Measurements from ENCODE around the gene TP73.

Gene TP73

DNA sequence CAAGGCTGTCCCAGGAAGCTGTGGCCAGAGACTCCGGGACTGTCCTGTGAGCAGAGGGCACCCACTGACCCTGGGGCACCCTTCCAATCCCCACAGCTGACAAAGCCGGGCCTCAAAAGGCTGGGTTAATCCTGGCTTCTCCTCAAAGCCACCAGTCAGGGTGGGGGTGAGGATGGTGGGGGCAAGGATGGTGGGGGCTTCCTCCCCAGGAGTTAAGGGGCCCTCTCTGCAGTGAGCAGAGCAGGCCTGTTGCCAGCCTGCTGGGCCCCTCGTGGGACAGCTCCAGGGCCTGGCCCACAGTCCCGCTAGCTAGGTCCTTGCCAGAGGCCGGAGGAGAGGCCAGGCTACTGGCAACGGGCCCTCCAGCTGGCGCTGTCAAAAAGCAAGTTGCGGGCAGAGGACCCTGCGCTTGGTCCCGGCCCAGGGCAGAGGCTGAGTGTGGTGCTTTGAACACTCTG, 62.0 kb downstream of the TP73 start:
- no peak for TF ChIP-seq EZH2phosphoT487 (IDR thresholded peaks at IDR 0.05; ENCODE audit: low read depth)
- TF ChIP-seq, protein P1, sequence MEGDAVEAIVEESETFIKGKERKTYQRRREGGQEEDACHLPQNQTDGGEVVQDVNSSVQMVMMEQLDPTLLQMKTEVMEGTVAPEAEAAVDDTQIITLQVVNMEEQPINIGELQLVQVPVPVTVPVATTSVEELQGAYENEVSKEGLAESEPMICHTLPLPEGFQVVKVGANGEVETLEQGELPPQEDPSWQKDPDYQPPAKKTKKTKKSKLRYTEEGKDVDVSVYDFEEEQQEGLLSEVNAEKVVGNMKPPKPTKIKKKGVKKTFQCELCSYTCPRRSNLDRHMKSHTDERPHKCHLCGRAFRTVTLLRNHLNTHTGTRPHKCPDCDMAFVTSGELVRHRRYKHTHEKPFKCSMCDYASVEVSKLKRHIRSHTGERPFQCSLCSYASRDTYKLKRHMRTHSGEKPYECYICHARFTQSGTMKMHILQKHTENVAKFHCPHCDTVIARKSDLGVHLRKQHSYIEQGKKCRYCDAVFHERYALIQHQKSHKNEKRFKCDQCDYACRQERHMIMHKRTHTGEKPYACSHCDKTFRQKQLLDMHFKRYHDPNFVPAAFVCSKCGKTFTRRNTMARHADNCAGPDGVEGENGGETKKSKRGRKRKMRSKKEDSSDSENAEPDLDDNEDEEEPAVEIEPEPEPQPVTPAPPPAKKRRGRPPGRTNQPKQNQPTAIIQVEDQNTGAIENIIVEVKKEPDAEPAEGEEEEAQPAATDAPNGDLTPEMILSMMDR (IDR thresholded peaks at IDR 0.05; ENCODE audit: low read depth, low read length): no peak
- Histone ChIP-seq H3K36me3 (replicated peaks; ENCODE audit: low read depth, low read length) (no peaks in the 10 kb centered on the region), H3K9me3 (ENCODE audit: insufficient read depth, low read length) (no peaks in the 10 kb centered on the region), H3K27me3 (ENCODE audit: low read depth, low read length) (peaks cover 43% of the 10 kb centered on the region), H3K27ac (ENCODE audit: low read length) (no peak overlapping the region), H3K79me2 (ENCODE audit: low read length) (no peaks in the 10 kb centered on the region), H4K20me1 (ENCODE audit: insufficient read depth, low read length) (no peaks in the 10 kb centered on the region), H3K4me2 (ENCODE audit: low read length) (no peak overlapping the region), H3K4me1 (ENCODE audit: low read length) (peaks cover 8% of the 10 kb centered on the region), H2AFZ (ENCODE audit: low read depth, low read length) (no peak overlapping the region), H3K9ac (ENCODE audit: low read length) (no peak overlapping the region), H3K4me3 (ENCODE audit: low read length) (no peak overlapping the region)

GRCh38 chr1:3714814-3715213, 62.5 kb downstream of the TP73 start:
- Histone ChIP-seq H2AFZ (ENCODE audit: low read depth, low read length) (no peak overlapping the region), H3K9me3 (ENCODE audit: insufficient read depth, low read length) (no peaks in the 10 kb centered on the region), H3K27ac (ENCODE audit: low read length) (no peak overlapping the region), H3K4me2 (ENCODE audit: low read length) (no peak overlapping the region), H3K4me1 (ENCODE audit: low read length) (peaks cover 12% of the 10 kb centered on the region), H4K20me1 (ENCODE audit: insufficient read depth, low read length) (no peaks in the 10 kb centered on the region), H3K9ac (ENCODE audit: low read length) (no peak overlapping the region), H3K79me2 (ENCODE audit: low read length) (no peaks in the 10 kb centered on the region), H3K36me3 (replicated peaks; ENCODE audit: low read depth, low read length) (no peaks in the 10 kb centered on the region), H3K4me3 (ENCODE audit: low read length) (no peak overlapping the region), H3K27me3 (ENCODE audit: low read depth, low read length) (peaks cover 41% of the 10 kb centered on the region)
- TF ChIP-seq EZH2phosphoT487 (IDR thresholded peaks at IDR 0.05; ENCODE audit: low read depth): no peak
- TF ChIP-seq, protein P1 (IDR thresholded peaks at IDR 0.05; ENCODE audit: low read depth, low read length): no peak

GRCh38 chr1:3716351-3716750, 64.0 kb downstream of the TP73 start:
- H3K27ac ChIP-seq (ENCODE audit: low read length): no peak overlapping the region
- peaks cover 29% of the 10 kb centered on the region for H3K27me3 ChIP-seq (ENCODE audit: low read depth, low read length)
- H3K4me1 ChIP-seq (ENCODE audit: low read length): peaks cover 12% of the 10 kb centered on the region
- no peaks in the 10 kb centered on the region for H3K36me3 ChIP-seq (replicated peaks; ENCODE audit: low read depth, low read length)
- no peak overlapping the region for H2AFZ ChIP-seq (ENCODE audit: low read depth, low read length)
- no peaks in the 10 kb centered on the region for H3K9me3 ChIP-seq (ENCODE audit: insufficient read depth, low read length)
- H3K4me2 ChIP-seq (ENCODE audit: low read length): no peak overlapping the region
- no peak overlapping the region for H3K9ac ChIP-seq (ENCODE audit: low read length)
- no peaks in the 10 kb centered on the region for H4K20me1 ChIP-seq (ENCODE audit: insufficient read depth, low read length)
- TF ChIP-seq, protein P1 (IDR thresholded peaks at IDR 0.05; ENCODE audit: low read depth, low read length): no peak
- no peak for TF ChIP-seq EZH2phosphoT487 (IDR thresholded peaks at IDR 0.05; ENCODE audit: low read depth)
- H3K4me3 ChIP-seq (ENCODE audit: low read length): no peak overlapping the region
- H3K79me2 ChIP-seq (ENCODE audit: low read length): no peaks in the 10 kb centered on the region

DNA sequence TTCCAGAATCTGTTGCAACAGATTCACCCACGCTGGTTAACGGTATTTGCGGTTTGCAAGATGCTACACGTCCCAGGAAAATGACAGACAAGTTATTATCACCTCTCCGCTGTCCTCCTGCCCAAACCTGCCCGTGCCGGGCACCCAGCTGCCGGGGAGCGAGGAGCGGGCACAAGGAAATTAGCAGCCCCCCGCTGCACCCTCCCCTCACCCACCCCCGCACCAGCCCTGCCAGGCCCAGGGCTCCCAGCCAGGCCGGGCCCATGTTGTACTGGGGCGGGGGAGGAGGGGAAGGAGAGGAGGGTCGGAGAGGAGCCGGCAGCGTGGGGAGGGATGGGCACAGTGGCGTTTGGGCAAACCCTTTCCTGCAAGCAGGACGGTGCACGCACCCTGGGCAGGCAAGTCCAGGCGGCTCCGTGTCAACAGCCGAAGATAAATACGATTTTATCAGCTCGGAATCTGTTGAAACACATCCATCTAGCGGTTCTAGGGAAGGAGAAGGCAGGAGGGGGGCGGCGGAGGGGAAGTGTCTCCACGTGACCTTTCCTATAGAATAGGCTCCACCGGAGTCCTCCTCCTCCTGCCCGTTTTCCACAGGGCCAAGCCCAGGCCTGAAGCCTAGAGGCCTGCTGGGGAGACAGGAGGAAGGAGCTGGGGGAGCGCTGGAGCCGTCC, 64.9 kb downstream of the TP73 start:
- H3K9me3 ChIP-seq (ENCODE audit: insufficient read depth, low read length): no peaks in the 10 kb centered on the region
- H3K79me2 ChIP-seq (ENCODE audit: low read length): no peaks in the 10 kb centered on the region
- no peak overlapping the region for H2AFZ ChIP-seq (ENCODE audit: low read depth, low read length)
- H3K4me2 ChIP-seq (ENCODE audit: low read length): no peak overlapping the region
- H3K9ac ChIP-seq (ENCODE audit: low read length): no peak overlapping the region
- H3K27me3 ChIP-seq (ENCODE audit: low read depth, low read length): peaks cover 21% of the 10 kb centered on the region
- H3K4me1 ChIP-seq (ENCODE audit: low read length): peaks cover 12% of the 10 kb centered on the region
- H3K4me3 ChIP-seq (ENCODE audit: low read length): no peak overlapping the region
- no peaks in the 10 kb centered on the region for H4K20me1 ChIP-seq (ENCODE audit: insufficient read depth, low read length)
- no peak overlapping the region for H3K27ac ChIP-seq (ENCODE audit: low read length)
- no peaks in the 10 kb centered on the region for H3K36me3 ChIP-seq (replicated peaks; ENCODE audit: low read depth, low read length)
- TF ChIP-seq EZH2phosphoT487 (IDR thresholded peaks at IDR 0.05; ENCODE audit: low read depth): no peak
- TF ChIP-seq, protein P1 (IDR thresholded peaks at IDR 0.05; ENCODE audit: low read depth, low read length): no peak
